Subcutaneous abdominal adipose tissue (tissue), 5 donors: ENCODE data around the gene MARCHF4.

Experiments
- H3K27ac ChIP-seq: one replicate; pipeline ENCODE4 v1.7.0; 2013; ENCODE audit warnings: low read depth, mild to moderate bottlenecking, inconsistent platforms, low read length, moderate library complexity
- H3K27me3 ChIP-seq, 5 donors: one replicate each; pipeline ENCODE4 v1.7.0; 2013; ENCODE audit warnings: low read length in 5 of 5, inconsistent platforms in 1 of 5; ENCODE audit not compliant: control insufficient read depth in 5 of 5, insufficient read depth in 4 of 5
- H3K36me3 ChIP-seq, 5 donors: one replicate each; pipeline ENCODE4 v1.7.0; 2013; ENCODE audit warnings: low read length in 5 of 5; ENCODE audit not compliant: control insufficient read depth in 5 of 5, insufficient read depth in 5 of 5
- H3K4me1 ChIP-seq, 5 donors: one replicate each; pipeline ENCODE4 v1.7.0; 2013; ENCODE audit warnings: low read length in 5 of 5, mild to moderate bottlenecking in 3 of 5, moderate library complexity in 1 of 5; ENCODE audit not compliant: control insufficient read depth in 5 of 5, insufficient read depth in 5 of 5
- H3K4me3 ChIP-seq, 5 donors: one replicate each; pipeline ENCODE4 v1.7.0; 2013; ENCODE audit warnings: low read length in 5 of 5, low read depth in 1 of 5
- H3K9ac ChIP-seq, 5 donors: one replicate each; pipeline ENCODE4 v1.7.0; 2013; ENCODE audit warnings: low read length in 5 of 5, mild to moderate bottlenecking in 4 of 5, moderate library complexity in 3 of 5
- H3K9me3 ChIP-seq, 5 donors: one replicate each; pipeline ENCODE4 v1.7.0; 2013; ENCODE audit warnings: low read length in 5 of 5; ENCODE audit not compliant: control insufficient read depth in 5 of 5
- donor health status: healthy.
- donor health status: healthy.
- donor health status: healthy.
- donor health status: healthy.
- donor health status: healthy.

Gene MARCHF4

GRCh38 chr2:216372761-216373291 is 543 bp upstream of the MARCHF4 start:
- no peak overlapping the region for H3K27ac ChIP-seq
- H3K4me1 ChIP-seq, result peaks cover 0 to 18% (median 8%) of the 10 kb centered on the region in 5 donors
- no peak overlapping the region for H3K9ac ChIP-seq
- H3K36me3 ChIP-seq, result no peaks in the 10 kb centered on the region
- no peaks in the 10 kb centered on the region for H3K9me3 ChIP-seq
- H3K27me3 ChIP-seq, result peaks cover 21 to 48% (median 29%) of the 10 kb centered on the region in 5 donors
- H3K4me3 ChIP-seq, result no peak overlapping the region

DNA sequence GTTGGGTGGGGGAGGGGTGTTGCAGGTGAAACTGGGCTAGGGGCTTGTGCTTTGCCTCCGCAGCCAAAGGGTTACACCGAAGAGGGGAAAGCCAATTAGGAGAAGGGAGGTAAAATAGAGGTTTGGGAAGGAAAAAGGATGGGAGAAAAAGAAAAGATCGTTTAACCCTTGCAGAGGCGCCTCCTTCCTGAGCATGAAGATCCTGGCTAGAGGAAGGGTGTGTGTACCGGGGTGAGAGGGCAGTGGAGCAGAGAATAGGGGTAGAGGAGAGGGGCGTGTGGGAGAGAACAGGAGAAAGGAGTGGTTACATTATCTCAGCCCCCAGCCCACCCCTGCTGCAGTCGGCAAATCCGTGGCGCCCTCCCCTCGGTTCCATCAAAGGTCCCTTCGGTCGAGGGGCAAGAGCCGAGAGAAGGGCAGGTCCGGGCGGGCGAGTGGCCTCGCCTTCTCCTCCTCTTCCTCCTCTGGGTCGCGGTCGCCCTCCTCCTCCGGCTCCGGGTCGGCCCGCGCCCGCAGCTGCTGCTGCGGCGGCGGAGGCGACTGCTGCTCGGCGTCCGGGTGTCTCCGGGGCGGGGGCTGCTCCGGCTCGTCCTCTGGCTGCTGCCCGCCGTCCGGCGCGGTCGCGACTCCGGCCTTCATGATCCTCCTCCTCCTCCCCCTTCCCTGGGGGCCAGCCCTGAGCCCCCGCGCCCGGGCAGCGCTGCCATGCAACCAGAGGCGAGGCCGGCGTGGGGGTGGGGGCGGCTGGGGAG is 1.1 kb downstream of the MARCHF4 start:
- peaks cover 0 to 18% (median 8%) of the 10 kb centered on the region in 5 donors for H3K4me1 ChIP-seq
- no peaks in the 10 kb centered on the region for H3K36me3 ChIP-seq
- H3K4me3 ChIP-seq, result no peak overlapping the region

GRCh38 chr2:216369821-216370220 is 2.5 kb downstream of the MARCHF4 start:
- Histone ChIP-seq H3K9me3 (no peaks in the 10 kb centered on the region), H3K4me1 (peaks cover 0 to 18% (median 8%) of the 10 kb centered on the region in 5 donors), H3K36me3 (no peaks in the 10 kb centered on the region), H3K27ac (no peak overlapping the region), H3K27me3 (peaks cover 21 to 55% (median 29%) of the 10 kb centered on the region in 5 donors), H3K4me3 (no peak overlapping the region), H3K9ac (no peak overlapping the region)

More for the DNA sequence above, 1.1 kb downstream of the MARCHF4 start:
- Histone ChIP-seq H3K27ac (no peak overlapping the region), H3K27me3 (peaks cover 21 to 55% (median 29%) of the 10 kb centered on the region in 5 donors), H3K9ac (no peak overlapping the region), H3K9me3 (no peaks in the 10 kb centered on the region)

DNA sequence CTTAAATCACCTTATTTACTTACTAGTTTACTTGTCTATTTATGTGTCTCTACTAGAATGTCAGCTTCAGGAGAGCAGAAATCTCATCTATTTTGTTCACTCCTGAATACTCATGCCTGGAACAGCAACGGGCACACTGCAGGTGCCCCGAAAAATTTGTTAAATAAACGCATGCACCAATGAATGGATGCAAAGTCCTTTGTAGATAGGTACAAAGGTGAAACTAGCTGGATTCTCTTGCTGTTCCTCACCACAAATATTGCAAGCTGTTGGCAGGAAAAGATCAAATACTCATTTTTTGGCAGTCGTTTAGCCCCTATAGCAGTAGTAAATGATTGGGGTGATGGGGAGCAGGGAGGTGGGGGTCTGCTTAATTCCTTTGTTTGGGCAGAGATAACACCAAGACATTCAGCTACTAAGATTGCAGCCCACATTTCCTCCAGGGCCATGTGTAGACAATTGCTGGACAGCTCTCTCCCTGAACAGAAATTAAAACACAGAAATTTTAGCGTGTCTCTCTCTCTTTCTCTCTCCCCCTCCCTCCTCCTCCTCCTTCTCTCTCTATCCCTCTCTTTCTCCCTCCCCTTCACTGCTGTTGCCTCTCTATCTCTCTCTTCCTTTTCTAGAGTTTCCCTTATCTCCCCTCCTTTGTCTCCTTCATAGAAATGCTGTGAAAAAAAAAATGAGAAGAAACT is 5.4 kb downstream of the MARCHF4 start:
- peaks cover 0 to 10% (median 3%) of the 10 kb centered on the region in 5 donors for H3K4me1 ChIP-seq
- no peak overlapping the region for H3K4me3 ChIP-seq
- peaks cover 18 to 43% (median 22%) of the 10 kb centered on the region in 5 donors for H3K27me3 ChIP-seq
- H3K27ac ChIP-seq, result no peak overlapping the region
- no peak overlapping the region for H3K9ac ChIP-seq
- H3K9me3 ChIP-seq, result no peaks in the 10 kb centered on the region
- H3K36me3 ChIP-seq, result no peaks in the 10 kb centered on the region

GRCh38 chr2:216365518-216365917 is 6.8 kb downstream of the MARCHF4 start:
- H3K27ac ChIP-seq, result no peak overlapping the region
- H3K4me1 ChIP-seq, result no peaks in the 10 kb centered on the region
- no peaks in the 10 kb centered on the region for H3K36me3 ChIP-seq
- H3K9ac ChIP-seq, result no peak overlapping the region
- peaks cover 10 to 30% (median 11%) of the 10 kb centered on the region in 5 donors for H3K27me3 ChIP-seq
- no peaks in the 10 kb centered on the region for H3K9me3 ChIP-seq
- H3K4me3 ChIP-seq, result no peak overlapping the region

- Histone ChIP-seq H3K9me3 (peaks cover 0 to 4% (median 0%) of the 10 kb centered on the region in 5 donors), H3K36me3 (no peaks in the 10 kb centered on the region), H3K27me3 (peaks cover 4 to 14% (median 6%) of the 10 kb centered on the region in 5 donors), H3K27ac (no peak overlapping the region), H3K4me1 (no peaks in the 10 kb centered on the region), H3K9ac (no peak overlapping the region), H3K4me3 (no peak overlapping the region)
Measured at GRCh38 chr2:216363221-216363620, 9.1 kb downstream of the MARCHF4 start.

DNA sequence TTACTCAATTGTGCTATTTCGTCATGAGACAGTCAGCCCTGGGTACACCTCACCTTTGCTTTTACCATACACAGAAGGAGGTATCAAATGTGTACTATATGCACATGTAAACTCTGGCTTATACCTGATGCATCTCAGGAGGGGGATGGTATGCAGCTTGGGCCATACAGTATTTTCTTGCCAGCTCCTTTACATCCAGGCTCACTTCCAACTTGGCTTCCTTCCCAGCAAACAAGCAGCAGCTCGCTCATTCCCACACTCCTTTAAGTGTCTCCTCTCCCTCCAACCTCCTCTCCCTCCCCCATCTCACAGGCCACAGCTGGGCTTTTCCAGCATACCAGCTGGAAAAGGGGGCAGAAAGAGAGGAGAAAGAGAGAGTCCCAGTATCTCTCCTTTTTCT is 9.6 kb downstream of the MARCHF4 start:
- peaks cover 0 to 4% (median 0%) of the 10 kb centered on the region in 5 donors for H3K9me3 ChIP-seq

GRCh38 chr2:216355711-216356110 is 16.6 kb downstream of the MARCHF4 start:
- peaks cover 4 to 9% (median 7%) of the 10 kb centered on the region in 5 donors for H3K27me3 ChIP-seq
- no peak overlapping the region for H3K9ac ChIP-seq

More for the DNA sequence above, 9.6 kb downstream of the MARCHF4 start:
- Histone ChIP-seq H3K27me3 (peaks cover 4 to 17% (median 7%) of the 10 kb centered on the region in 5 donors), H3K27ac (no peak overlapping the region), H3K4me3 (no peak overlapping the region), H3K9ac (no peak overlapping the region), H3K4me1 (no peaks in the 10 kb centered on the region), H3K36me3 (no peaks in the 10 kb centered on the region)

GRCh38 chr2:216354306-216354705 is 18.0 kb downstream of the MARCHF4 start:
- H3K27me3 ChIP-seq, result peaks cover 3 to 9% (median 4%) of the 10 kb centered on the region in 5 donors
- no peaks in the 10 kb centered on the region for H3K36me3 ChIP-seq
- no peak overlapping the region for H3K9ac ChIP-seq
- peaks cover 0 to 4% (median 0%) of the 10 kb centered on the region in 5 donors for H3K9me3 ChIP-seq
- no peak overlapping the region for H3K4me3 ChIP-seq
- no peaks in the 10 kb centered on the region for H3K4me1 ChIP-seq
- H3K27ac ChIP-seq, result no peak overlapping the region

More at GRCh38 chr2:216355711-216356110, 16.6 kb downstream of the MARCHF4 start:
- H3K4me1 ChIP-seq, result no peaks in the 10 kb centered on the region
- H3K9me3 ChIP-seq, result peaks cover 0 to 4% (median 0%) of the 10 kb centered on the region in 5 donors
- no peak overlapping the region for H3K4me3 ChIP-seq
- H3K27ac ChIP-seq, result no peak overlapping the region
- H3K36me3 ChIP-seq, result no peaks in the 10 kb centered on the region
